ENCODE measurements around the gene SEPTIN1.

Gene SEPTIN1

DNA sequence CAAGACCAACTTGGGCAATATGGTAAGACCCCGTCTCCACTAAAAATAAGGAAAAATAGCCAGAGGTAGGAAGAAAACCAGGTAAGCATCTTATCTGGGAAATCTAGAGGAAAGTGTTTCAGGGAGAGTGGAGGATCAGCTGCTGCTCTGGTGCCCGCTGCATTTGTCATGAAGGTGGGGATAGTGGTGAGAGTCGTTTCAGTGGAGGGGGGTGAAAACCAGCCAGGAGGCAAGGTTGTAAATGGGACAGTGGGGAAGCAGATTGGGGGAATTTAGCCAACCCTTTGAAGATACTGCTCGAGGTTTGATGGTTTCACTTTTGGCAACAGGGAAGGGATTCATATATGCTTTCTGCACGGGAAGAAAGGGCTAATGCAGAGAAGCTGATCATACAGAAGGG is 38.6 kb upstream of the SEPTIN1 start:
- no peak for TF ChIP-seq MYC (IDR thresholded peaks at IDR 0.05; ENCODE audit: low read depth, low read length)
- TF ChIP-seq, protein P1, sequence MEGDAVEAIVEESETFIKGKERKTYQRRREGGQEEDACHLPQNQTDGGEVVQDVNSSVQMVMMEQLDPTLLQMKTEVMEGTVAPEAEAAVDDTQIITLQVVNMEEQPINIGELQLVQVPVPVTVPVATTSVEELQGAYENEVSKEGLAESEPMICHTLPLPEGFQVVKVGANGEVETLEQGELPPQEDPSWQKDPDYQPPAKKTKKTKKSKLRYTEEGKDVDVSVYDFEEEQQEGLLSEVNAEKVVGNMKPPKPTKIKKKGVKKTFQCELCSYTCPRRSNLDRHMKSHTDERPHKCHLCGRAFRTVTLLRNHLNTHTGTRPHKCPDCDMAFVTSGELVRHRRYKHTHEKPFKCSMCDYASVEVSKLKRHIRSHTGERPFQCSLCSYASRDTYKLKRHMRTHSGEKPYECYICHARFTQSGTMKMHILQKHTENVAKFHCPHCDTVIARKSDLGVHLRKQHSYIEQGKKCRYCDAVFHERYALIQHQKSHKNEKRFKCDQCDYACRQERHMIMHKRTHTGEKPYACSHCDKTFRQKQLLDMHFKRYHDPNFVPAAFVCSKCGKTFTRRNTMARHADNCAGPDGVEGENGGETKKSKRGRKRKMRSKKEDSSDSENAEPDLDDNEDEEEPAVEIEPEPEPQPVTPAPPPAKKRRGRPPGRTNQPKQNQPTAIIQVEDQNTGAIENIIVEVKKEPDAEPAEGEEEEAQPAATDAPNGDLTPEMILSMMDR (IDR thresholded peaks at IDR 0.05; ENCODE audit: low read depth, low read length) = no peak
- TF ChIP-seq POLR2A (IDR thresholded peaks at IDR 0.05; ENCODE audit: extremely low read depth, insufficient read length) = no peak
- TF ChIP-seq, protein P2, sequence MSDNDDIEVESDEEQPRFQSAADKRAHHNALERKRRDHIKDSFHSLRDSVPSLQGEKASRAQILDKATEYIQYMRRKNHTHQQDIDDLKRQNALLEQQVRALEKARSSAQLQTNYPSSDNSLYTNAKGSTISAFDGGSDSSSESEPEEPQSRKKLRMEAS (IDR thresholded peaks at IDR 0.05; ENCODE audit: low read depth, low read length) = no peak
- no peak for DNase-seq (ENCODE audit: low read depth)
- H3K4me3 ChIP-seq (ENCODE audit: low read depth, low read length) = no peak overlapping the region

DNA sequence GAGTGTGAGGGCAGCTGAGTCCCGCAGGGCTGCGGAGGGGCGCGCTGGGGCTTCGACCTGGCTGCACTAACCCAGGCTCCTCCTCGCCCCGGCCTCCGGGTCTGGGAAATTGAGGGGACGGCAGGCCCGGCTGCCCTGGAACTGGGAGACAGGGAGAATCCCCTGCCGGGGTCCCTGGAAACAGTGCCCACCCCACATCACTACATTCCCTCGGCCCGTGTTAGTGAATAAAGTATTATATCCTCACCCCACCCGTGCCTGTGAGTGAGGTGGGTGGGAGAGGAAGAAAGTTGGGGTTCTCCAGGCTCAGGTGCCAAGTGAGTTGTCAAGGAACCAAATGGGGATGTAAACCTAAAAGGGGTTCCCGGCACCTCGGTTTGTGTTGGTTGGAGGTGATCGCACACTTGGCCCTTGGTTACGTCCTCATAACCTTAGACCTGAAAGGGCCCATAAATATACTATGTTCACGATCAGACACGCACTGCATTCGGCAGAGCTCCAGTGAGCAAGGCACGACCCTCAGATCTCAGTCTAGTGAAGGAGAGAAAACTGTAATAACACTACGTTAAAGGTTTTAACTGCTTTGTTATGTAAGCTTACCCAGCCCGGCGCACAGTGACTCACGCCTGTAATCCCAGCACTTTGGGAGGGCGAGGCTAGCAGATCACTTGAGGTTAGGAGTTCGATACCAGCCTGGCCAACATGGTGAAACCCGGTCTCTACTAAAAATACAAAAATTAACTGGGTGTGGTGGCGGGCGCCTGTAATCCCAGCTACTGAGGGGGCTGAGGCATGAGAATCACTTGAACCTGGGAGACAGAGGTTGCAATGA is 36.2 kb upstream of the SEPTIN1 start:
- no peak overlapping the region for H3K4me3 ChIP-seq (ENCODE audit: low read depth, low read length)
- TF ChIP-seq MYC (IDR thresholded peaks at IDR 0.05; ENCODE audit: low read depth, low read length) = no peak
- TF ChIP-seq, protein P1 (IDR thresholded peaks at IDR 0.05; ENCODE audit: low read depth, low read length) = no peak
- no peak for TF ChIP-seq POLR2A (IDR thresholded peaks at IDR 0.05; ENCODE audit: extremely low read depth, insufficient read length)
- TF ChIP-seq, protein P2 (IDR thresholded peaks at IDR 0.05; ENCODE audit: low read depth, low read length) = no peak
- peak; percentile 55 for DNase-seq (ENCODE audit: low read depth)

DNA sequence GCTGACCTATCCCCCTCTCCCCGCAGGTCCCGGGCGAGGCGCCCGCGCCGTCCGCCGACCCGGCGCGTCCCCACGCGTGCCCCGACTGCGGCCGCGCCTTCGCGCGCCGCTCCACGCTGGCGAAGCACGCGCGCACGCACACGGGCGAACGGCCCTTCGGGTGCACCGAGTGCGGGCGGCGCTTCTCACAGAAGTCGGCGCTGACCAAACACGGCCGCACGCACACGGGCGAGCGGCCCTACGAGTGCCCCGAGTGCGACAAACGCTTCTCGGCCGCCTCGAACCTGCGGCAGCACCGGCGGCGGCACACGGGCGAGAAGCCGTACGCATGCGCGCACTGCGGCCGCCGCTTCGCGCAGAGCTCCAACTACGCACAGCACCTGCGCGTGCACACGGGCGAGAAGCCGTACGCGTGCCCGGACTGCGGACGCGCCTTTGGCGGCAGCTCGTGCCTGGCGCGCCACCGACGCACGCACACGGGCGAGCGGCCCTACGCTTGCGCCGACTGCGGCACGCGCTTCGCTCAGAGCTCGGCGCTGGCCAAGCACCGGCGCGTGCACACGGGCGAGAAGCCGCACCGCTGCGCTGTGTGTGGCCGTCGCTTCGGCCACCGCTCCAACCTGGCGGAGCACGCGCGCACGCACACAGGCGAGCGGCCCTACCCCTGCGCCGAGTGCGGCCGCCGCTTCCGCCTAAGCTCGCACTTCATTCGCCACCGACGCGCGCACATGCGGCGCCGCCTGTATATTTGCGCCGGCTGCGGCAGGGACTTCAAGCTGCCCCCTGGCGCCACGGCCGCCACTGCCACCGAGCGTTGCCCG is 35.4 kb upstream of the SEPTIN1 start:
- DNase-seq (ENCODE audit: low read depth) = peak; percentile 93
- TF ChIP-seq POLR2A (IDR thresholded peaks at IDR 0.05; ENCODE audit: extremely low read depth, insufficient read length) = no peak
- TF ChIP-seq, protein P2 (IDR thresholded peaks at IDR 0.05; ENCODE audit: low read depth, low read length) = no peak
- TF ChIP-seq, protein P1 (IDR thresholded peaks at IDR 0.05; ENCODE audit: low read depth, low read length) = no peak
- no peak for TF ChIP-seq MYC (IDR thresholded peaks at IDR 0.05; ENCODE audit: low read depth, low read length)
- H3K4me3 ChIP-seq (ENCODE audit: low read depth, low read length) = no peak overlapping the region

DNA sequence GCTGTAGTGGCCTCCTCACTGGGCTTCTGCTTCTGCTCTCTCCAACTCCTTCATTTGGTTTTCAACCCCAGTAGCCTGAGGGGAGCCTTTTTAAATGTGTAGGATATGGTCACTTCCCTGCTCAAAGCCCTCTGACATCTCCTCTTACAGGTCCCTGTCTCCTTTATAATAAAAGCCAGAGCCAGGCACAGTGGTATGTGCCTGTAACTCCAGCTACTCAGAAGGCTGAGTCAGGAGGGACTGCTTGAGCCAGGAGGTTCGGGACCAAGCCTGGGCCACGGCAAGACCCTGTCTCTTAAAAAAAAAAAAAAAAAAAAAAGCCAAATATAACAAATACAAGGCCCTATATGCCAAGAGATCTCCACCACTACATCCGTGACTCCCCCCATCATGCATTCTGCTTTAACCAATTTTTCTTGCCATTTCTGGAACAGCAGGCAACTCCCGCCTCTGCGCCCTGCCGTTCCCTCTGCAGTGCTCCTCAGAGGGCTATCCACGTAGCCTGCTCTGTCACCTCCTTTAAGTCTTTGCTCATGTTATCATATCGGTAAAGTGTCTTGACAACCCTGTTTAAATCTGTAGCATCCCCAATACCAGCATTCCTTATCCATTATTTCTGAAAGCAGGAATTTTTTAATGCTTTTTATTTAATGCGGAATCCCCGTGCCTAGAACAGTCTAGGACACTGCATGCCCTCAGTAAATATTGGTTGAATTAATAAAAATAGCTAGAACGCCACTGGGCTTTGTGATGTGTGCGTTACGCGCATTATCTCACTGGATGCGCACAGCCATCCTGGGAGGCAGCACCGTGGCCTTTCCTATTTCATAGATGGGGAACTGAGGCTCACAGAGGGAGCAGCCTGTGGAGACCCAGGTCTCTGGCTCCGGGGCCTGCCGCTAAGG is 34.5 kb upstream of the SEPTIN1 start:
- H3K4me3 ChIP-seq (ENCODE audit: low read depth, low read length) = no peak overlapping the region
- TF ChIP-seq, protein P2 (IDR thresholded peaks at IDR 0.05; ENCODE audit: low read depth, low read length) = no peak
- TF ChIP-seq, protein P1 (IDR thresholded peaks at IDR 0.05; ENCODE audit: low read depth, low read length) = no peak
- TF ChIP-seq POLR2A (IDR thresholded peaks at IDR 0.05; ENCODE audit: extremely low read depth, insufficient read length) (no peak), MYC (IDR thresholded peaks at IDR 0.05; ENCODE audit: low read depth, low read length) (no peak)
- DNase-seq (ENCODE audit: low read depth) = no peak

DNA sequence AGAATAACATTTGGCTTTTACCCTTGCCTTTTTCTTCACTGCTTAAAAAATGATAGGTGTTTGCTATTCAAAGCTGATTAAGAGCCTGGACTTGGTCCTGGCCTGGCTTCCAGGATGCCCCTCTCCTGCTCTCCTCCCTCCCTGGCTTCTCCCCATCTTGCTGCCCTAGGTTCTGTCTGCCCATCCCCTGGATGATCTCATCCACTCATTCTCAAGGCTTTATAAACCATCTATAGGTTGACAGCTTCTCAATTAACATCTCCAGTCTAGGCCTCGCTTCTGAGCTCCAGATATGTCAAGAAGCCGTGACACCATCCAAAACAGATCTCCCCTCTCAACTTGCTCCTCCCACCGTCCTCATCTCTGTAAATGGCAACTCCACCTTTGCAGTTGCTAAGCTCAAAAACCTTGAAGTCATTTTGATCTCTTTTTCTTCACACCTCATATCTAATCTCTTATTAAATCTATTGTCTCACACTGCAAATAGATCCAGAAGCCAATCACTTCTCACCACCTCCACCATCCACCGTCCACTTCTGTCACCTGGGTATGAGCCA is 33.8 kb upstream of the SEPTIN1 start:
- H3K4me3 ChIP-seq (ENCODE audit: low read depth, low read length) = no peak overlapping the region
- TF ChIP-seq, protein P2 (IDR thresholded peaks at IDR 0.05; ENCODE audit: low read depth, low read length) = no peak
- TF ChIP-seq POLR2A (IDR thresholded peaks at IDR 0.05; ENCODE audit: extremely low read depth, insufficient read length) (no peak), MYC (IDR thresholded peaks at IDR 0.05; ENCODE audit: low read depth, low read length) (no peak)
- TF ChIP-seq, protein P1 (IDR thresholded peaks at IDR 0.05; ENCODE audit: low read depth, low read length) = no peak
- no peak for DNase-seq (ENCODE audit: low read depth)
